ENCODE measurements around the gene MIEN1. TPM values are rescaled to one million over a fixed set of nuclear protein-coding genes. Genes with fewer than 3 reads are reported as not detected.

The MIEN1 gene
- total RNA-seq, 1 donor from 2014 or later: 97.0 TPM

DNA sequence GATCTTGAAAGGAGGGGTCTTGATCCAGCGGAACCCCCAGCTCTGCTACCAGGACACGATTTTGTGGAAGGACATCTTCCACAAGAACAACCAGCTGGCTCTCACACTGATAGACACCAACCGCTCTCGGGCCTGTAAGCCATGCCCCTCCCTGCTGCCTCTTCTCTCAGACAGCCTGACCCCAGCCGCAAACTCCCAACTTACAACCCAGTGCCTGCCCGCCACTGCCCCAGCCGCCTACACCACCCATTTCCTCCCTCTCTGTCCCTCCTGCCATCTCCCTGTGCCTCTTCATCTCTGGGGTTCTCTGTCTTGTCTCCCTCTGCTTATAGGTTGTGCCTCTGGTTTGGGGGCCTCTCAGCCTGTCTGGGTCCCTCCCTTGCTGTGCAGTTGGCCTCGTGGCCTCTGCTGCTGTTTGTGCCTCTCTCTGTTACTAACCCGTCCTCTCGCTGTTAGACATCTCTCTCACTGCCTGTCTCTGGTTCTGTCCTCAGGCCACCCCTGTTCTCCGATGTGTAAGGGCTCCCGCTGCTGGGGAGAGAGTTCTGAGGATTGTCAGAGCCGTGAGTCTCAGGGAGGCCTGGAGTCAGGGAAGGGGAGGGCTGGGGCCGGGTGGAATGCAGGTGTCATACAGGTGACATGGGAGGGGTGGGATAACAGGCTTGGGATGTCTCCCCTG is 20.9 kb downstream of the MIEN1 start:
- TF ChIP-seq, protein P1, sequence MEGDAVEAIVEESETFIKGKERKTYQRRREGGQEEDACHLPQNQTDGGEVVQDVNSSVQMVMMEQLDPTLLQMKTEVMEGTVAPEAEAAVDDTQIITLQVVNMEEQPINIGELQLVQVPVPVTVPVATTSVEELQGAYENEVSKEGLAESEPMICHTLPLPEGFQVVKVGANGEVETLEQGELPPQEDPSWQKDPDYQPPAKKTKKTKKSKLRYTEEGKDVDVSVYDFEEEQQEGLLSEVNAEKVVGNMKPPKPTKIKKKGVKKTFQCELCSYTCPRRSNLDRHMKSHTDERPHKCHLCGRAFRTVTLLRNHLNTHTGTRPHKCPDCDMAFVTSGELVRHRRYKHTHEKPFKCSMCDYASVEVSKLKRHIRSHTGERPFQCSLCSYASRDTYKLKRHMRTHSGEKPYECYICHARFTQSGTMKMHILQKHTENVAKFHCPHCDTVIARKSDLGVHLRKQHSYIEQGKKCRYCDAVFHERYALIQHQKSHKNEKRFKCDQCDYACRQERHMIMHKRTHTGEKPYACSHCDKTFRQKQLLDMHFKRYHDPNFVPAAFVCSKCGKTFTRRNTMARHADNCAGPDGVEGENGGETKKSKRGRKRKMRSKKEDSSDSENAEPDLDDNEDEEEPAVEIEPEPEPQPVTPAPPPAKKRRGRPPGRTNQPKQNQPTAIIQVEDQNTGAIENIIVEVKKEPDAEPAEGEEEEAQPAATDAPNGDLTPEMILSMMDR (IDR thresholded peaks at IDR 0.05; ENCODE audit: insufficient read depth, low read length, poor library complexity, severe bottlenecking): no peak
- no peak for DNase-seq (ENCODE audit: low read depth)
- no peaks in the 10 kb centered on the region for H3K27me3 ChIP-seq (ENCODE audit: control insufficient read depth, insufficient read depth, low read length)
- H3K36me3 ChIP-seq (ENCODE audit: control insufficient read depth, insufficient read depth, low read length): peaks cover 6% of the 10 kb centered on the region
- no peak overlapping the region for H3K4me3 ChIP-seq (ENCODE audit: low read depth, low read length)

DNA sequence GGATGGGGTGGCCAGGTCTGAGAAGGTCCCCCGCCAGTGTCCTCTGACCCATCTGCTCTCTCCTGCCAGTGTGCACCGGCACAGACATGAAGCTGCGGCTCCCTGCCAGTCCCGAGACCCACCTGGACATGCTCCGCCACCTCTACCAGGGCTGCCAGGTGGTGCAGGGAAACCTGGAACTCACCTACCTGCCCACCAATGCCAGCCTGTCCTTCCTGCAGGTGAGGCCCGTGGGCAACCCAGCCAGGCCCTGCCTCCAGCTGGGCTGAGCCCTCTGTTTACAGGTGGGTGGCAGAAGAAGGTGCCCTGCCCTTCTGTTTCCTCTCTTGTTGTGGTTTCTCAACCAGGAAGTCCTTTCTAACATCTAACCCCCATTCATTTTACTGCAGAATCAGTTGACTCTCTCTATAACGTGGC is 23.4 kb downstream of the MIEN1 start:
- TF ChIP-seq, protein P1 (IDR thresholded peaks at IDR 0.05; ENCODE audit: insufficient read depth, low read length, poor library complexity, severe bottlenecking): no peak
- no peaks in the 10 kb centered on the region for H3K27me3 ChIP-seq (ENCODE audit: control insufficient read depth, insufficient read depth, low read length)
- peaks cover 6% of the 10 kb centered on the region for H3K36me3 ChIP-seq (ENCODE audit: control insufficient read depth, insufficient read depth, low read length)
- no peak overlapping the region for H3K4me3 ChIP-seq (ENCODE audit: low read depth, low read length)
- DNase-seq (ENCODE audit: low read depth): no peak

DNA sequence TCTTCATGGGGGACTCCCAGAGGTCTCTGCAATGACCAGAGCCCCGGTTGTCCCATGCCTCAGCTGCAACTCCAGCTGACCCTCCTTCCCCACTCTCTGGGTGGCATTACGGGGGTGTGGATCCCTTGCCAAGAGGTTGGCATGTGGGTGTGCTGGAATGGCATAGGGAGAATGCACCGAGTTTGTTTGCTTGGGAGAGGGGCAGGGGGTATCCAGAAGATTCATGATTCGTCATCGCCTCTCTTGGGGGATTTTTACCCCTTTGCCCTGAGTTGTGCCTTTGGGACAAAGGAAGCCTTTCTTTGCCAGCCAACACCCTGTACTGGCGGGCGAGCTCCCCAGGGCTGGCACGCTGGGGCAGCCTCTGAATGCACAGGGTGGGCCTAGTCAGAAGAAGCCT is 23.9 kb downstream of the MIEN1 start:
- no peaks in the 10 kb centered on the region for H3K27me3 ChIP-seq (ENCODE audit: control insufficient read depth, insufficient read depth, low read length)
- H3K4me3 ChIP-seq (ENCODE audit: low read depth, low read length): no peak overlapping the region
- peaks cover 6% of the 10 kb centered on the region for H3K36me3 ChIP-seq (ENCODE audit: control insufficient read depth, insufficient read depth, low read length)
- TF ChIP-seq, protein P1 (IDR thresholded peaks at IDR 0.05; ENCODE audit: insufficient read depth, low read length, poor library complexity, severe bottlenecking): no peak
- no peak for DNase-seq (ENCODE audit: low read depth)

DNA sequence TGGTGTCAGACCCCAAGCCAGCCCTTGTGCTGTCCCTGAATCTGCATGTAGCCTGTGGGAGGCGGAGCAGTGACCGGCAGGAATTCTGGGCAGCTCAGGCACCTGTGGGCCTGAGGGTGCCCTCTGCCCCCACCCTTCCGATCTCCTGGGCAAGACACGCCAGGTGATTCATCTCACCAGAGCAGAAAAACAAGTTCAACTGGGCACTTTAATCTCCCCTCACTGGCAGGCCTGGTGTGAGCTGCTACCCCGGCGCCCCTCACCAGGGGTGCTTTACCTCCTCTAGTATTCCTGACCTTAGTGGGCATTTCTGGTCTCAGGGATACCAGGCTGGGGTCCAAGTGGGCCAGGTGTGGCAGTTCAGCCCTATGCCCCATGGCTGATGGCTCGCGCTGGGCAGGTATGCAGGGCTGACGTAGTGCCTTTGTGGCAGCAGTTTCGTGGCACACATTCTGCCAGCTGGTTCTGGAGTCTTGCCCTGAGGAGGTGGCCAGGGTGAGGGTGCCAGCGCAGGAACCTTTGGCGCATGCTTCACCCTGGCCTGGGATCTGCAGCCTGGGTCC is 24.5 kb downstream of the MIEN1 start:
- Histone ChIP-seq H3K36me3 (ENCODE audit: control insufficient read depth, insufficient read depth, low read length) (peaks cover 6% of the 10 kb centered on the region), H3K27me3 (ENCODE audit: control insufficient read depth, insufficient read depth, low read length) (no peaks in the 10 kb centered on the region), H3K4me3 (ENCODE audit: low read depth, low read length) (no peak overlapping the region)
- DNase-seq (ENCODE audit: low read depth): no peak
- TF ChIP-seq, protein P1 (IDR thresholded peaks at IDR 0.05; ENCODE audit: insufficient read depth, low read length, poor library complexity, severe bottlenecking): no peak

DNA sequence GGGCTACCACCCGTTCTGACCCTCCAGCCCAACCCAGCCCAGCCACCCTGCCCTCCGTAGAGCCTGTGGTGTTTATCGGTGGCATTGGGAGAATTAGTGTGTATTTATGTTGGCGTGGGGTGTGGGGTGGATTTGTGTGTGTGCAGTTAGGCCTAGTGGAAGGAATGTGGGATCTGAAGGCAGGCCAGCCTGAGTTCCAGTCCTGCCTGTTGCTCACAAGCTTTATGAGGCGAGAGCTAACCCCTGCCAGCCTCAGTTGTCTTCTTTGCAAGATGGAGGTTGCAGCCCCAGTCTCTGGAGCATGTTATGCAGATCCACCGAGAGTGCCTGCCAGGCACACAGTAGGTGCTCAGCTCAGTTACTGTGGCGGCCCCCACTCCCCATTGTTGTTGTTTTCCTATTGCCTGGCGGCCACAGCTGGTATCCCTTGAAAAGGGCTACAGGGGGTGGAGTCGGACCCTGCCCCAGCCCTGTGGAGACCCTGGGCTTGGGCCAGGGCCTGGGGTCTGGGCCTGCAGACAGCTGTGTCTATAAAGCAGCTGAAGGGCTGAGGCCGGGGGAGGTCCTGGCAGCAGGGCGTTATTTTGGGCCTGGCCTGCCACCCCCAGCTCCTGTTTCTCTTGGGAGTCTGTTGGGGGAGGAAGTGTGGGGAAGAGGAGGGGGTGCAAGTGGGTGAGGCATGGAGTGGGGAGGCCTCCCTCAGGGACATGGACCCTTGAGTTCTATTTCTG is 25.3 kb downstream of the MIEN1 start:
- H3K36me3 ChIP-seq (ENCODE audit: control insufficient read depth, insufficient read depth, low read length): peaks cover 3% of the 10 kb centered on the region
- DNase-seq (ENCODE audit: low read depth): no peak
- TF ChIP-seq, protein P1 (IDR thresholded peaks at IDR 0.05; ENCODE audit: insufficient read depth, low read length, poor library complexity, severe bottlenecking): peak; percentile 18
- no peaks in the 10 kb centered on the region for H3K27me3 ChIP-seq (ENCODE audit: control insufficient read depth, insufficient read depth, low read length)
- no peak overlapping the region for H3K4me3 ChIP-seq (ENCODE audit: low read depth, low read length)

Data from kidney epithelial cell (primary cell).